GM23338 (cell line): ENCODE measurements around the gene GLCCI1.

ENCODE experiments used
- CTCF ChIP-seq, 2 experiments: fragments of 200-600 bp in 1 of 2; sonication (generic) in 1 of 2; conservative IDR thresholded peaks; 2 replicates each; pipeline versions ENCODE4 v1.5.1 to v1.6.1; 2016 to 2017; ENCODE audit warnings: antibody characterized with exemption in 2 of 2, low read depth in 2 of 2, mild to moderate bottlenecking in 2 of 2, moderate library complexity in 1 of 2
- ETS1 ChIP-seq: IDR thresholded peaks from 2 replicates; pipeline ENCODE4 v1.6.1; 2016; ENCODE audit warnings: antibody characterized with exemption
- EZH2 ChIP-seq: fragments of 200-600 bp; sonication (generic); IDR thresholded peaks from one replicate; pipeline ENCODE4 v1.8.0; 2017; ENCODE audit warnings: antibody characterized with exemption, mild to moderate bottlenecking, low read depth; ENCODE audit not compliant: unreplicated experiment
- EZH2phosphoT487 ChIP-seq: fragments of 200-600 bp; sonication (generic); IDR thresholded peaks from one replicate; pipeline ENCODE4 v1.8.1; 2018; ENCODE audit warnings: antibody characterized with exemption; ENCODE audit not compliant: unreplicated experiment
- JUNB ChIP-seq: IDR thresholded peaks from one replicate; pipeline ENCODE4 v1.6.1; 2016; ENCODE audit warnings: antibody characterized with exemption; ENCODE audit not compliant: unreplicated experiment
- POLR2AphosphoS5 ChIP-seq: IDR thresholded peaks from 2 replicates; pipeline ENCODE4 v1.6.1; 2016; ENCODE audit warnings: antibody characterized with exemption, low read depth
- REST ChIP-seq: IDR thresholded peaks from one replicate; pipeline ENCODE4 v1.6.1; 2018; ENCODE audit warnings: antibody characterized with exemption; ENCODE audit not compliant: unreplicated experiment

- TF ChIP-seq CTCF (conservative IDR thresholded peaks at IDR 0.05; ENCODE audit: low read depth in 2 of 2) (no peak), EZH2phosphoT487 (no peak), EZH2 (no peak), POLR2AphosphoS5 (no peak), REST (peak; percentile 32), ETS1 (no peak), JUNB (no peak)
Measured at GRCh38 chr7:8086239-8086638, 117.6 kb downstream of the GLCCI1 start.
